Lung microvascular endothelial cell (primary cell): ENCODE measurements around the gene TUBA1B. TPM values are rescaled to one million over a fixed set of nuclear protein-coding genes. Genes with fewer than 3 reads are reported as not detected.

Experiments
- DNase-seq, 2 donors: peaks; one replicate each; pipeline versions ENCODE4 v3.0.0 to v3.0.0-alpha.2; 2010; ENCODE audit warnings: low read depth in 2 of 2
- total RNA-seq: library from RNA; depleted of rRNA; stranded (reverse); fragments of >200 nt; gene quantifications from 2 replicates; pipeline ENCODE4 v1.2.1, GENCODE V29; 2014

TUBA1B gene
- total RNA-seq, 1 donor from 2014 or later, result 613 TPM

DNA sequence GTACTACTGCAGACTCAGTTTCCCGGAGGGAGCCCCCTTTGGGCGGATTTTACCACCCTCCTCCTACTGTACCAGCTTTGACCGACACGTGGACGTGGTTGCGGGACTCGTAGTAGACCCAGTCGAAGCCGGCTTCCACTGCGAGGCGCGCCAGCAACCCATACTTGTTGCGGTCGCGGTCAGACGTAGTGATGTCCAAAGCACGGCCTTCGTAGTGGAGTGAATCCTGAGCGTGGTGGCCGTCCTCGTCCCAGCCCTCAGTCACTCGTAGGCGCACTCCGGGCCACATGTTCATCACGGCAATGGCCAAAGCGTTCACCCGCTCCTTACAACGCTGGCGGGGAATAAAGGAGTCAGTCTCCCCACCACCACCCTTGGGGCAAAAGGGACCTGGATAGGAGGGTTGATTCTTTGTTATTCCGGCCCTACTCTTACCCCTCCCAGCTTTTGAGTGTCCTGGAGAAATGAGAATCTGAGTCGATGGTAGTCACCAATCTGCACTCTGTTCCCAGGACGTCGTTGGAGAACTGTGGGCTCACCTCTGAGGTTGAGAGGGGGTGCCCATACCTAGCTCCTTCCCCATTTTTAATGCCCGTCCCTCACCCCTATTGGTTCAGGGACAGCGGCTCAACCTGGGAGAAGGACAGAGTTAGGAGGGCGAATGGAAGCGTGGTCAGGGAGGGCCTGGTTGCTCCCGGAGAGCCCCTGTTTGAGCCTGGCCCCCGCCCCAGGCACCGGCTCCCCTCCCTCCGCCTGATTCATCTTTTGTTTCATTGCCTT is 39.9 kb downstream of the TUBA1B start:
- no peak for DNase-seq

- DNase-seq, result peak; percentile 59
Observed at GRCh38 chr12:49089821-49090773, 41.1 kb downstream of the TUBA1B start.

DNA sequence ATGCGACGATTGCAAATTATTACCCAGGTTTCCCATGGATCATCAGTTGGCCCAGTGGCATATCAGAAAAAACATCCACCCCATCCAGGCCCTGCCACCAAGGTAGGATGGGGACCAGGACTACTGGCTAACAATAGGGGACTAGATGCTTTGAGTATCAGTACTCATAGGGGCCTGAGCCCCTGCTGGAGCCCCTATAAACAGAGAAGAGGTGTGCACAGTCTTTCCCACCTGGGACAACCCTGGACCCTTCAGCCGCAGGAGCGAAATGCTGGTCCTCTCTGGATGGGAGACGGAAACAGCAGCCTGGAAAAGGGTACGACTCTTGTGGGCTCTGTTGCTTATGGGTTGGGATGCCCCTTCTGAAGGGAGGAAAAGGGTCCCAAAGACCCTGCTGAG is 42.3 kb downstream of the TUBA1B start:
- DNase-seq, result no peak

GRCh38 chr12:49088150-49088931 is 42.9 kb downstream of the TUBA1B start:
- DNase-seq, result peak; percentile 88 to 95

GRCh38 chr12:49086116-49086515 is 45.1 kb downstream of the TUBA1B start:
- no peak for DNase-seq

GRCh38 chr12:49084438-49084837 is 46.8 kb downstream of the TUBA1B start:
- DNase-seq, result no peak

DNA sequence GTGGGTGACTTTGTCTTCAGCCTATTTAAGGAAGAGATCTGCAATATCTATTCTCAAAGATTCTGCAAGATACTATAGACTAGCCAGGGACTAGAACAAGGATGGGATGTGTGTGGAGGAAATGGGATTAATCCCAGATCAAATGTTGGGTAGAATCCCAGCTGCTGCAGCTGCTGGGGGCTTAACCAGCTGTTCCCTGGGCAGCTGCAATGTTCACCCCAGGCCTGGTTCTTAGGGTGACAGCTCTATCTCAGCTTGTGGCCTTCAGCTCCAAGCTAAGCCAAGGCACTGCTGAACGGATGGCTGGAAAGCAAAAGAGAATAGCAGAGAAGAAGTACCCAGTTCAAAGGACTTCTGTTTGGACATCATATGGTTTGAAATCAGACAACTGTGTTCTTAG is 51.4 kb downstream of the TUBA1B start:
- DNase-seq, result no peak

Other genes with a start within 250 kb of the TUBA1B start
- gene FKBP11, start 205.9 kb downstream of the TUBA1B start, total RNA-seq, result 9.6 and 9.7 TPM in 2 replicates
- 36.3 and 39.7 TPM in 2 replicates for gene ARF3, start 173.9 kb downstream of the TUBA1B start, total RNA-seq
- under 0.01 and 0.22 TPM in 2 replicates for gene WNT10B, start 159.7 kb downstream of the TUBA1B start, total RNA-seq
- not detected in 2 replicates for gene WNT1, start 153.1 kb downstream of the TUBA1B start, total RNA-seq
- under 0.01 TPM in 1 of 2 replicates, not detected in the other for gene DDN, start 132.0 kb downstream of the TUBA1B start, total RNA-seq
- 32.1 and 38.1 TPM in 2 replicates for gene PRKAG1, start 112.6 kb downstream of the TUBA1B start, total RNA-seq
- gene KMT2D, start 70.6 kb downstream of the TUBA1B start, total RNA-seq, result 19.0 and 30.2 TPM in 2 replicates
- gene RHEBL1, start 61.4 kb downstream of the TUBA1B start, total RNA-seq, result 1.2 and 1.5 TPM in 2 replicates
- gene DHH, start 36.6 kb downstream of the TUBA1B start, total RNA-seq, result 0.20 and 0.65 TPM in 2 replicates
- 68.9 and 76.4 TPM in 2 replicates for gene LMBR1L, start 20.5 kb downstream of the TUBA1B start, total RNA-seq
- gene TUBA1A, start 57.7 kb upstream of the TUBA1B start, total RNA-seq, result 674 and 686 TPM in 2 replicates
- gene TUBA1C, start 133.7 kb upstream of the TUBA1B start, total RNA-seq, result 87.5 and 122 TPM in 2 replicates
- gene PRPH, start 163.8 kb upstream of the TUBA1B start, total RNA-seq, result not detected in 2 replicates
- 1.6 and 8.9 TPM in 2 replicates for gene TROAP, start 191.9 kb upstream of the TUBA1B start, total RNA-seq
- not detected in 2 replicates for gene C1QL4, start 205.8 kb upstream of the TUBA1B start, total RNA-seq
- gene DNAJC22, start 215.5 kb upstream of the TUBA1B start, total RNA-seq, result 0.40 and 0.87 TPM in 2 replicates
- gene SPATS2, start 236.1 kb upstream of the TUBA1B start, total RNA-seq, result 11.7 and 18.3 TPM in 2 replicates